Measurements from ENCODE around the gene REPS1. TPM values are rescaled to one million over a fixed set of nuclear protein-coding genes. Genes with fewer than 3 reads are reported as not detected.

Gene REPS1
- total RNA-seq, 1 experiment from 2014 or later = 74.4 TPM

DNA sequence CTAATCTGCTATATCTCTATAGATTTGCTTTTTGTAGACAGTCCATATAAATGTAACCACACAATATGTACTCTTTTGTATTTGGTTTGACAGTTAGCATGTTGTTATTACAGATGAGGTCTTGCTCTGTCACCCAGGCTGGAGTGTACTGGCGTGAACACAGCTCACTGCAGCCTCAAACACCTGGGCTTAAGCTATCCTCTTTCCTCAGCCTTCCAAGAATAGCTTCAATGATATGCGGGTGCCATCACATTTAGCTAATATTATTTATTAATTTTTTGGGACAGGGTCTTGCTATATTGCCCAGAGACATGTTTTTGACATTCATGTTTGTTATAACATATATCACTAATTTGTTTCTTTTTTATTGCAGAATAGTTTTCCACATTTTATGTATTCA, 10.8 kb downstream of the REPS1 start:
- Histone ChIP-seq H3K18ac (ENCODE audit: insufficient read length, low read depth, low read length) (no peak overlapping the region), H3K23ac (ENCODE audit: insufficient read length, low read depth, low read length) (no peak overlapping the region), H2BK120ac (ENCODE audit: low read depth, low read length, poor library complexity, severe bottlenecking) (no peak overlapping the region), H2BK12ac (ENCODE audit: insufficient read length, low read depth, low read length) (no peak overlapping the region), H4K20me1 (ENCODE audit: control insufficient read depth, insufficient read depth, insufficient read length) (no peaks in the 10 kb centered on the region), H3K14ac (ENCODE audit: insufficient read depth, low read length) (no peak overlapping the region), H3K79me1 (ENCODE audit: insufficient read depth, low read depth, low read length, poor library complexity, severe bottlenecking) (no peaks in the 10 kb centered on the region), H2AFZ (ENCODE audit: low read length) (no peak overlapping the region), H4K5ac (ENCODE audit: insufficient read length, low read depth, low read length) (no peak overlapping the region), H3K27me3 (ENCODE audit: insufficient read depth, low read length) (no peaks in the 10 kb centered on the region), H3K4me2 (ENCODE audit: insufficient read depth, insufficient read length, low read length) (no peak overlapping the region), H3K4ac (ENCODE audit: low read depth, low read length) (no peak overlapping the region), H2BK5ac (ENCODE audit: insufficient read length, low read length) (no peak overlapping the region), H3T11ph (ENCODE audit: low read length) (no peak overlapping the region), H3K9ac (ENCODE audit: extremely low read depth, insufficient read length, low read length) (no peak overlapping the region), H4K8ac (replicated peaks; ENCODE audit: insufficient read length, low read depth, low read length) (no peak overlapping the region), H2BK20ac (ENCODE audit: low read depth, low read length, poor library complexity, severe bottlenecking) (no peak overlapping the region), H3K23me2 (ENCODE audit: insufficient read length, low read depth, low read length, poor library complexity, severe bottlenecking) (no peaks in the 10 kb centered on the region), H2BK15ac (ENCODE audit: low read depth, low read length) (no peak overlapping the region), H4K91ac (ENCODE audit: insufficient read length, low read depth, low read length) (no peak overlapping the region), H3K4me1 (ENCODE audit: insufficient read depth, low read length) (peaks cover 3% of the 10 kb centered on the region; the same call in 1 of the 2 replicates), H3K27ac (ENCODE audit: insufficient read length, low read depth, low read length) (no peak overlapping the region), H2AK5ac (ENCODE audit: insufficient read length, low read length) (no peak overlapping the region), H3K56ac (ENCODE audit: insufficient read length, low read depth, low read length) (no peak overlapping the region), H3K9me3 (ENCODE audit: control insufficient read depth, low read depth, low read length) (no peaks in the 10 kb centered on the region), H3K79me2 (ENCODE audit: insufficient read depth, low read length) (peaks cover 20% of the 10 kb centered on the region; the same call in 1 of the 2 replicates)
- Mint-ChIP-seq H3K9me3 (no peaks in the 10 kb centered on the region), H3K27me3 (ENCODE audit: low read depth) (no peaks in the 10 kb centered on the region), H3K4me3 (no peak overlapping the region; a peak in 1 of 5 replicates), H3K27ac (peak overlapping the region in 1 of 3 experiments; percentile 55; a peak in 2 of 7 replicates), H3K36me3 (ENCODE audit: insufficient read depth in 1 of 3, low read depth in 3 of 3) (no peaks in the 10 kb centered on the region), H3K4me1 (peaks cover 77 to 79% of the 10 kb centered on the region in 2 experiments)
- WGBS (ENCODE audit: extremely low coverage, insufficient read length, low lambda C conversion rate) = no CpG with 5 or more reads among the region's 2 CpGs
- TF ChIP-seq, protein P1, sequence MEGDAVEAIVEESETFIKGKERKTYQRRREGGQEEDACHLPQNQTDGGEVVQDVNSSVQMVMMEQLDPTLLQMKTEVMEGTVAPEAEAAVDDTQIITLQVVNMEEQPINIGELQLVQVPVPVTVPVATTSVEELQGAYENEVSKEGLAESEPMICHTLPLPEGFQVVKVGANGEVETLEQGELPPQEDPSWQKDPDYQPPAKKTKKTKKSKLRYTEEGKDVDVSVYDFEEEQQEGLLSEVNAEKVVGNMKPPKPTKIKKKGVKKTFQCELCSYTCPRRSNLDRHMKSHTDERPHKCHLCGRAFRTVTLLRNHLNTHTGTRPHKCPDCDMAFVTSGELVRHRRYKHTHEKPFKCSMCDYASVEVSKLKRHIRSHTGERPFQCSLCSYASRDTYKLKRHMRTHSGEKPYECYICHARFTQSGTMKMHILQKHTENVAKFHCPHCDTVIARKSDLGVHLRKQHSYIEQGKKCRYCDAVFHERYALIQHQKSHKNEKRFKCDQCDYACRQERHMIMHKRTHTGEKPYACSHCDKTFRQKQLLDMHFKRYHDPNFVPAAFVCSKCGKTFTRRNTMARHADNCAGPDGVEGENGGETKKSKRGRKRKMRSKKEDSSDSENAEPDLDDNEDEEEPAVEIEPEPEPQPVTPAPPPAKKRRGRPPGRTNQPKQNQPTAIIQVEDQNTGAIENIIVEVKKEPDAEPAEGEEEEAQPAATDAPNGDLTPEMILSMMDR (conservative IDR thresholded peaks at IDR 0.05) = no peak
- DNase-seq = no peak
